ENCODE measurements around the gene SERPINB1. TPM values are rescaled to one million over a fixed set of nuclear protein-coding genes. Genes with fewer than 3 reads are reported as not detected.

SERPINB1 gene
- polyA plus RNA-seq, 1 of the 3 experiments (the other 2 are of a cell fraction) = 9.4 TPM

DNA sequence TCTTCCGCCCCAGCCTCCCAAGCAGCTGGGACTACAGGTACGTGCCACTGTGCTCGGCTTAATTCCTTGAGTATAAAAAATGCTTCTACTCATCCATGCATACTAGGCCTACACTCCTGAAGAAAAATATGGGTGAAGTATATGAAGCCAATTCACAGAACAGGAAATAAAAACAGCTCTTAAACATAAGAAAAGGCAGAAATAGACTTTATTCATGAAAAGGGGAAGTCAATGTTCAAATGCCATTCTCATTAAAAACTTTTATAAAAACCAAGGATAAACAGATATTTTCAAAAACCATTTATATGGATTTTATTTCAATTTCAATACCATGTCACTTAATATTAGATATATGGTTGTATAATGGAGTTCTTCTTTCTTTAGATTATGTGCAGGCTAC is 43.1 kb upstream of the SERPINB1 start:
- H2AFZ ChIP-seq (ENCODE audit: low read depth) = no peak overlapping the region
- no peak for DNase-seq
- no peak overlapping the region for H3K4me3 ChIP-seq (ENCODE audit: low read depth in 2 of 2, low read length in 1 of 2)
- ChIA-PET CTCF (no interaction called here), POLR2A (no interaction called here)
- TF ChIP-seq ZBTB33 (IDR thresholded peaks at IDR 0.05; ENCODE audit: borderline replicate concordance, low read depth) = no peak
- TF ChIP-seq JUND (IDR thresholded peaks at IDR 0.05) = no peak
- no peak for TF ChIP-seq EP300 (IDR thresholded peaks at IDR 0.05; ENCODE audit: borderline replicate concordance in 1 of 2, low read depth in 1 of 2, low read length in 1 of 2)
- TF ChIP-seq RAD21 (IDR thresholded peaks at IDR 0.05; ENCODE audit: low read length) = no peak
- TF ChIP-seq CHD2 (IDR thresholded peaks at IDR 0.05; ENCODE audit: low read length, partially characterized antibody) = no peak
- no peak for TF ChIP-seq RCOR1 (IDR thresholded peaks at IDR 0.05; ENCODE audit: low read length)
- no peak for TF ChIP-seq YY1 (IDR thresholded peaks at IDR 0.05; ENCODE audit: low read depth)
- no peak for TF ChIP-seq MXI1 (IDR thresholded peaks at IDR 0.05; ENCODE audit: low read depth, low read length)
- TF ChIP-seq NRF1 (IDR thresholded peaks at IDR 0.05; ENCODE audit: low read depth, low read length) = no peak
- TF ChIP-seq RFX5 (IDR thresholded peaks at IDR 0.05; ENCODE audit: low read length) = no peak
- TF ChIP-seq FOXJ3 (CRISPR knock-in tag; IDR thresholded peaks at IDR 0.05) = no peak
- no peak for TF ChIP-seq MAX (IDR thresholded peaks at IDR 0.05; ENCODE audit: low read depth)
- H3K9me3 ChIP-seq = no peaks in the 10 kb centered on the region
- no peak overlapping the region for H3K9ac ChIP-seq
- no peaks in the 10 kb centered on the region for H3K27me3 ChIP-seq (ENCODE audit: insufficient read depth)
- no peak overlapping the region for H3K4me2 ChIP-seq
- no peaks in the 10 kb centered on the region for H3K9me2 ChIP-seq
- no peaks in the 10 kb centered on the region for H3F3A ChIP-seq (replicated peaks; ENCODE audit: insufficient read depth)
- H3K27ac ChIP-seq (ENCODE audit: low read depth in 2 of 2, low read length in 1 of 2) = no peak overlapping the region
- H3K36me3 ChIP-seq (replicated peaks in 1 of 2; ENCODE audit: control insufficient read depth in 1 of 2, insufficient read depth in 2 of 2, low read length in 1 of 2) = no peaks in the 10 kb centered on the region
- no peaks in the 10 kb centered on the region for H4K20me1 ChIP-seq (ENCODE audit: insufficient read depth)
- H3K79me2 ChIP-seq (ENCODE audit: insufficient read depth) = no peaks in the 10 kb centered on the region
- WGBS (ENCODE audit: low lambda C conversion rate) = 95% methylated on average over 3 of the region's 3 CpGs
- H3K4me1 ChIP-seq (ENCODE audit: control insufficient read depth in 1 of 2, insufficient read depth in 2 of 2, low read depth in 1 of 2, low read length in 1 of 2) = no peaks in the 10 kb centered on the region

DNA sequence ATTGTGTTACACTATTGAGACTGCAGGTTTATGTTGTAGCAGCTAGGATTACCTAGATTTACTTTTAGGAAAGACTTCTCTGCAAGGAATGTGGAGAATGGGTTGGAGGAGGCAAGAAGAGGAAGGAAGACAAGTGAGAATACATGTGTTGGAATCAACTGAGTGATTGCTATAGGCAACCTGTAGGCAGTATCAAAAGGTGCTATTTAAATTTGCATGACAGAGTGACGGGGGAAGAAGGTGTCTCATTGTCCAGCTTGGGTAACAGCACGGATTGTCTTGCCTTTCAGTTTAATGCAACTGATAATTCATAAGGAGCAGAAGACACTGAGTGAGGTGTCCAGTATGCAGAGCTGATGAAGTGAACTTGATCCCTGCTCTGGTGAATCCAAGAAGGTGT is 42.0 kb upstream of the SERPINB1 start:
- WGBS (ENCODE audit: low lambda C conversion rate) = 59% methylated on average over 2 of the region's 2 CpGs
- TF ChIP-seq SIN3A (IDR thresholded peaks at IDR 0.05; ENCODE audit: borderline replicate concordance, low read depth, low read length) = no peak
- TF ChIP-seq FOSL2 (IDR thresholded peaks at IDR 0.05; ENCODE audit: borderline replicate concordance, low read depth) = no peak
- Histone ChIP-seq H3K4me3 (ENCODE audit: low read depth in 2 of 2, low read length in 1 of 2) (no peak overlapping the region), H3K27me3 (ENCODE audit: insufficient read depth) (no peaks in the 10 kb centered on the region), H4K20me1 (ENCODE audit: insufficient read depth) (no peaks in the 10 kb centered on the region), H3K9ac (no peak overlapping the region), H3F3A (replicated peaks; ENCODE audit: insufficient read depth) (no peaks in the 10 kb centered on the region), H3K4me1 (ENCODE audit: control insufficient read depth in 1 of 2, insufficient read depth in 2 of 2, low read depth in 1 of 2, low read length in 1 of 2) (no peaks in the 10 kb centered on the region), H3K27ac (ENCODE audit: low read depth in 2 of 2, low read length in 1 of 2) (no peak overlapping the region), H3K9me2 (no peaks in the 10 kb centered on the region), H3K79me2 (ENCODE audit: insufficient read depth) (no peaks in the 10 kb centered on the region), H3K9me3 (no peaks in the 10 kb centered on the region), H3K4me2 (no peak overlapping the region), H2AFZ (ENCODE audit: low read depth) (no peak overlapping the region), H3K36me3 (replicated peaks in 1 of 2; ENCODE audit: control insufficient read depth in 1 of 2, insufficient read depth in 2 of 2, low read length in 1 of 2) (no peaks in the 10 kb centered on the region)
- ChIA-PET POLR2A (no interaction called here), CTCF (interaction anchor here (1.2 kb wide), 1 partner anchor 92 kb away, joined by 4 read pairs; no protein-coding TSS in a partner anchor)
- no peak for DNase-seq
